Smooth muscle cell (in vitro differentiated cells): ENCODE results near the gene STXBP5L. TPM values are rescaled to one million over a fixed set of nuclear protein-coding genes. Genes with fewer than 3 reads are reported as not detected.

Experiments used
- DNase-seq: peaks from one replicate; lab custom pipeline; 2025; ENCODE audit not compliant: unreplicated experiment; lab: John Stamatoyannopoulos, UW
- H2AFZ ChIP-seq: fragments of 200-600 bp; sonication (generic); 2 replicates; pipeline ENCODE4 v1.6.0; 2016; ENCODE audit warnings: antibody characterized with exemption, low read depth, mild to moderate bottlenecking
- H3F3A ChIP-seq: fragments of 200-600 bp; sonication (generic); 2 replicates; pipeline ENCODE4 v1.6.0; 2017; ENCODE audit warnings: antibody characterized with exemption, low read depth
- H3K27ac ChIP-seq: fragments of 200-600 bp; sonication (generic); 2 replicates; pipeline ENCODE4 v1.5.1; 2016; ENCODE audit warnings: low read depth, mild to moderate bottlenecking
- H3K27me3 ChIP-seq: fragments of 200-600 bp; sonication (generic); 2 replicates; pipeline ENCODE4 v1.6.1; 2016; ENCODE audit warnings: low read depth, mild to moderate bottlenecking
- H3K36me3 ChIP-seq: fragments of 200-600 bp; sonication (generic); 2 replicates; pipeline ENCODE4 v1.5.1; 2016; ENCODE audit warnings: low read depth
- H3K4me1 ChIP-seq: fragments of 200-600 bp; sonication (generic); 2 replicates; pipeline ENCODE4 v1.5.1; 2016; ENCODE audit warnings: low read depth
- H3K4me2 ChIP-seq: fragments of 200-600 bp; sonication (generic); 2 replicates; pipeline ENCODE4 v1.6.0; 2016; ENCODE audit warnings: mild to moderate bottlenecking
- H3K4me3 ChIP-seq: fragments of 200-600 bp; sonication (generic); 2 replicates; pipeline ENCODE4 v1.5.1; 2016; ENCODE audit warnings: mild to moderate bottlenecking
- H3K79me2 ChIP-seq: fragments of 200-600 bp; sonication (generic); 2 replicates; pipeline ENCODE4 v1.6.0; 2016; ENCODE audit warnings: low read depth, mild to moderate bottlenecking
- H3K9ac ChIP-seq: fragments of 200-600 bp; sonication (generic); 2 replicates; pipeline ENCODE4 v1.6.0; 2016; ENCODE audit warnings: low read depth
- H3K9me3 ChIP-seq: fragments of 200-600 bp; sonication (generic); replicated peaks from 2 replicates; pipeline ENCODE4 v1.5.1; 2016; ENCODE audit warnings: low read depth
- H4K20me1 ChIP-seq: fragments of 200-600 bp; sonication (generic); 2 replicates; pipeline ENCODE4 v1.6.0; 2016; ENCODE audit warnings: low read depth
- CTCF ChIP-seq: fragments of 200-600 bp; sonication (generic); IDR thresholded peaks from 2 replicates; pipeline ENCODE4 v1.5.1; 2017; ENCODE audit warnings: borderline replicate concordance, mild to moderate bottlenecking, antibody characterized with exemption; ENCODE audit not compliant: insufficient read depth, poor library complexity, severe bottlenecking
- WGBS: methylation state at CpG from one replicate; pipeline ENCODE4 v1.1.7; 2016; ENCODE audit warnings: low lambda C conversion rate; 5-methylcytosine and 5-hydroxymethylcytosine counted together
- polyA plus RNA-seq: library from polyadenylated mRNA; unstranded; fragments of >200 nt; fragmentation: Nextera tagmentation; extraction: Ambion mirVana; gene quantifications from 2 replicates; pipeline ENCODE4 v1.2.1, GENCODE V29; 2016
- total RNA-seq: library from RNA; depleted of rRNA; stranded (reverse); fragments of >200 nt; gene quantifications from 2 replicates; pipeline ENCODE4 v1.2.3, GENCODE V29; 2014

Gene STXBP5L
- total and polyA plus RNA-seq, 2 experiments from 2014 or later = 3.3 to 10.3 TPM

- Histone ChIP-seq H3K4me3 (no peak overlapping the region), H2AFZ (no peak overlapping the region), H3F3A (no peaks in the 10 kb centered on the region), H4K20me1 (no peaks in the 10 kb centered on the region), H3K9me3 (no peaks in the 10 kb centered on the region), H3K27ac (no peak overlapping the region), H3K27me3 (no peaks in the 10 kb centered on the region), H3K4me2 (no peak overlapping the region), H3K79me2 (peaks cover 5% of the 10 kb centered on the region), H3K9ac (no peak overlapping the region), H3K36me3 (no peaks in the 10 kb centered on the region), H3K4me1 (no peaks in the 10 kb centered on the region)
- DNase-seq = no peak
- WGBS = 89% methylated on average over 3 of the region's 3 CpGs
- TF ChIP-seq CTCF = no peak
Measured at GRCh38 chr3:120982608-120983320, 74.8 kb downstream of the STXBP5L start.

- Histone ChIP-seq H3K79me2 (peaks cover 5% of the 10 kb centered on the region), H2AFZ (no peak overlapping the region), H3K9me3 (no peaks in the 10 kb centered on the region), H3K27ac (no peak overlapping the region), H4K20me1 (no peaks in the 10 kb centered on the region), H3K4me3 (no peak overlapping the region), H3F3A (no peaks in the 10 kb centered on the region), H3K4me1 (no peaks in the 10 kb centered on the region), H3K9ac (no peak overlapping the region), H3K36me3 (no peaks in the 10 kb centered on the region), H3K27me3 (no peaks in the 10 kb centered on the region), H3K4me2 (no peak overlapping the region)
- no peak for DNase-seq
- no peak for TF ChIP-seq CTCF
- WGBS = 94% methylated on average over 1 of the region's 1 CpG
Measured at GRCh38 chr3:120983321-120983665, 75.3 kb downstream of the STXBP5L start.

DNA sequence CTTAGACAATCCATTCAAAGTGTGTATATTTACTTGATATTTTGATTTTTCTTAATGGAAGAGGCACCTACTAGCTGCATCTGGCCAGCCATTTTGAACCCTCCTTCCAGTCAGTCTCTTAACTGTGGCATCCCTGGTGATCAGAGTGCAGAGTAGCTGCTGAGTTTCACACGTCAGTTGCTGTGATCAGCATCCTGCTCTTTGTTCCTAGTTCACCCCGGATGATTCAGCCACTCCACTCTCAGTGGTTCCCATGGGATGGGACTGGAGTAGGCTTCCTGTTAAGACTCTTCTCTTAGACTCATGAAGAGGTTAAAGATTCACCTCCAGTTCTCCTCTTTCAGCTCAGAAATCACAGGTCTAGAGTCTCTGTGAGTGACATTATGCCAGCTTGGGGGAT is 75.8 kb downstream of the STXBP5L start:
- DNase-seq = no peak
- 59% methylated on average over 2 of the region's 2 CpGs for WGBS
- TF ChIP-seq CTCF = no peak

DNA sequence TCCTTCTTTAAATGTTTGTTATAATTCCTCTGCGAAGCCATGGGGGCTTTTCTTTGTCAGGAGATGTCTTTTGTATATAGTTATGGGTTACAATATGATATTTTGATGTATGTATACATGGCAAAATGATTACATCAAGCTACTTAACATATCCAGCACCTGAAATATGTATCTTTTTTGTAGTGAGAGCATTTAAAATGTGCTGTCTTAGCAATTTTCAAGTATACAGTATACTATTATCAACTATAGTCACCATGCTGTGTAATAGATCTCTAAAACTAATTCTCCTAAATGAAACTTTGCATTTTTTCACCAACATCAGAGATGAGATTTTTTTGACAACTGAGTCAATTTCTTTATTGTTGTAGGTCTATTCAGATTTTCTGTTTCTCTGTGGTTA is 77.2 kb downstream of the STXBP5L start:
- Histone ChIP-seq H3K9ac (no peak overlapping the region), H3K36me3 (peaks cover 4% of the 10 kb centered on the region), H3K79me2 (peaks cover 5% of the 10 kb centered on the region), H3K4me3 (no peak overlapping the region), H3K9me3 (no peaks in the 10 kb centered on the region), H2AFZ (no peak overlapping the region), H3F3A (no peaks in the 10 kb centered on the region), H3K4me1 (no peaks in the 10 kb centered on the region), H4K20me1 (no peaks in the 10 kb centered on the region), H3K27me3 (no peaks in the 10 kb centered on the region), H3K27ac (no peak overlapping the region), H3K4me2 (no peak overlapping the region)
- no peak for DNase-seq
- WGBS = 81% methylated on average over 1 of the region's 1 CpG
- no peak for TF ChIP-seq CTCF

More for the DNA sequence above, 75.8 kb downstream of the STXBP5L start:
- H3K9me3 ChIP-seq = no peaks in the 10 kb centered on the region
- no peaks in the 10 kb centered on the region for H3K27me3 ChIP-seq
- H3K79me2 ChIP-seq = peaks cover 5% of the 10 kb centered on the region
- H3K4me1 ChIP-seq = no peaks in the 10 kb centered on the region
- H3K4me3 ChIP-seq = no peak overlapping the region
- H2AFZ ChIP-seq = no peak overlapping the region
- H3K27ac ChIP-seq = no peak overlapping the region
- H3F3A ChIP-seq = no peaks in the 10 kb centered on the region
- H3K36me3 ChIP-seq = peaks cover 4% of the 10 kb centered on the region
- H3K4me2 ChIP-seq = no peak overlapping the region
- H4K20me1 ChIP-seq = no peaks in the 10 kb centered on the region
- no peak overlapping the region for H3K9ac ChIP-seq
